Measurements from ENCODE around the gene LYRM4.

The LYRM4 gene

DNA sequence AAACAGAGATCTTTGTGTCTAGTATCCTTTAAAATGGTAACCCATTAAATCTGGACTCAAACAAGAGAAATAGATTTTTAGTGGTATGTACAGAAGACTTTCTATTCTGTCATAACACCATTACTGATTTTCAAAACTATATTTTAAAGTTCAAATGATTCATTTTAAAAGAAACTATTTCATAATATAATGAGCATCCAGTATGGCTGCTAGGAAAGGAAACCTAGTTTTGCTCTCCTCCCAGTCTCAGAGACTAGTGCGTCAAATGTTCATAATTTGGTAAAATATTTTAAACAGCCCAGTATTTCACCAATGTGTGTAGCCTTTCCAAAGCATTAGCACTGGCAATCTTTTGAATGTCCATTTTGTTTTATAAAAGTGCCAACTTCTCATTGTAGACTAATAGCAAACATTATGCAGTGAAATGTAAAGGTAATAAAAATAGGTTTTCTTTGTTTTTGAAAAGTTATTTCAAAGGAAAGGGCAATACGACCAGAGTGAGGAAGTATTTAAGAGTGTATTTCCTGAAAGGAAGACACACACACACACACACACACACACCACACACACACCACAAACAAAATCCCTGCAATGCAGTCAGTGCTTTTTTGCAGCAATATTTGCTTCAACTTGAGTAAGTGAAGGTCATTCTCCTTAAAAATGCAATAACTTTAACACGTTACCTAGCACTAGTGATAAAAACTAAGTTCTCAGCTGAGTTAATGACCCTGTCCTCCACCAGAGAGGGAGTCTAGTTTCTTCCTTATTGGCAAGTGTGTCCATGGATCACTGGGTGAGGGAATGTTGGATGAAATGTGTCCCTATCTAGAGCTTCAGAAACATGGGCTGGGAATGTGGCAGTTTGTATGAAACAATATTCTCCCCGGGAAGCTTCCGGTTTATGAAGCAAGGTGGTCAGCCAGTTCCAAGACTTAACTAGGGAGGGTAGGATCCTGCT is 171.0 kb downstream of the LYRM4 start:
- no peak for DNase-seq

DNA sequence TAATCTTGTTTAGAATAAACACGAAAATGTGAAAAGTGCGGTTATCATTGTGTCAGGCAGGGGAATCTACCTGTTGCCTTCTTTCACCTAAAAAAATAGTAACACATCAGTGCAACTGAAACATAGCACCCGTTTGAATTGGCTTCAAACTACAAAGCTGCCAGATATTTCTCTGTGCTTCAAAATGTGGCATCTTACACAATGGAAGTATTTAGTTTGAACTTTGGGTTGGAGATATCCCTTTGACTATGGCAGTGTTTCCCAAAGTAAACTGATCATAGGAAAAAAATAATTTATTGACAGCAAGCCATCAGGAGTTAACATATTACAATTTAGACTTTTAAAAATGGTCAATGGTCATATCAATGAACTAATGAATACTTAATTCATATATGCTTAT is 172.0 kb downstream of the LYRM4 start:
- DNase-seq, result no peak

GRCh38 chr6:5087389-5087788 is 173.4 kb downstream of the LYRM4 start:
- no peak for DNase-seq

GRCh38 chr6:5086294-5086890 is 174.4 kb downstream of the LYRM4 start:
- no peak for DNase-seq

DNA sequence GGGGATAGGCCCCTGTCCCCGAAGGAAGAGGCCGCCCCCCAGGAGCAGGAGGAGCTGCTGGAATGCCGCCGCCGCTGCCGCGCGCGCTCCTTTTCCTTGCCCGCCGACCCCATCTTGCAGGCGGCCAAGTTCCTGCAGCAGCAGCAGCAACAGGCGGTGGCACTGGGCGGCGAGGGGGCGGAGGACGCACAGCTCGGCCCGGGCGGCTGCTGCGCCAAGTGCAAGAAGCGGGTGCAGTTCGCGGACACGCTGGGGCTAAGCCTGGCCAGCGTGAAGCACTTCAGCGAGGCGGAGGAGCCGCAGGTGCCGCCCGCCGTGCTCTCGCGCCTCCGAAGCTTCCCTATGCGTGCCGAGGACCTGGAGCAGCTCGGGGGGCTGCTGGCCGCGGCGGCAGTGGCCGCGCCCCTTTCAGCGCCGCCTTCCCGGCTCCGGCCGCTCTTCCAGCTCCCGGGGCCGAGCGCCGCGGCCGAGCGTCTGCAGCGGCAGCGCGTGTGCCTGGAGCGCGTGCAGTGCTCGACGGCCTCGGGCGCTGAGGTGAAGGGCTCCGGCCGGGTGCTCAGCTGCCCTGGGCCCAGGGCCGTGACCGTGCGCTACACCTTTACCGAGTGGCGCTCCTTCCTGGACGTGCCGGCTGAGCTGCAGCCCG is 175.0 kb downstream of the LYRM4 start:
- DNase-seq, result no peak

- no peak for DNase-seq
These were observed 175.7 kb downstream of the LYRM4 start, which contains the start of gene PPP1R3G for GRCh38 chr6:5084781-5085647. Gene PPP1R3G (plus strand): TSS chr6:5085341. CDS start chr6:5085486, 145 bp downstream.

GRCh38 chr6:5084360-5084780 is 176.4 kb downstream of the LYRM4 start:
- DNase-seq, result no peak

DNA sequence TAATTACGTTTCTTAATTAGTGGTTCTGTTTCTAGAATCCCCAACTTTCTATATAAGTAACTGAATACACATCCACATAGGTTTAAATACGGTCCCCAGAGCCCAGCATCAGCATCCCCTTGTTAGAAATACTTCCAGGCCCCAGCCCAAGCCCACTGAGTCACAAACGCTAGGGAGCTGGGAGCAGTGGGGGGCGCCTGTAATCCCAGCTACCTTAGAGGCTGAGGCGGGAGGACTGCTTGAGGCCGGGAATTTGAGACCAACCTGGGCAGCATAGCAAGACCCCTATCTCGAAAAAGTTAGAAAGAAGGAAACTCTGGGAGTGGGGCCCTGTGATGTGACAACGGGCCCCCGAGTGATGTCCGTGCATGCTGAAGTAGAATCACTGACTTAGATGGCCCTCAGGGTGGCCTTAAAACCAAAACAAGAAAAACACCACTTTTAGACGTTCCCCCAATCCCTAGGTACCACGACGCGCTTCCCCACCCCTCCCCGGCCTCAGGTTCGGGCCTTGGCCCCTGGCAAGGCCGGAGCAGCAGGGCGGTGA is 176.9 kb downstream of the LYRM4 start:
- DNase-seq, result no peak

- DNase-seq, result no peak
These were observed 177.5 kb downstream of the LYRM4 start for GRCh38 chr6:5083307-5083583.

DNA sequence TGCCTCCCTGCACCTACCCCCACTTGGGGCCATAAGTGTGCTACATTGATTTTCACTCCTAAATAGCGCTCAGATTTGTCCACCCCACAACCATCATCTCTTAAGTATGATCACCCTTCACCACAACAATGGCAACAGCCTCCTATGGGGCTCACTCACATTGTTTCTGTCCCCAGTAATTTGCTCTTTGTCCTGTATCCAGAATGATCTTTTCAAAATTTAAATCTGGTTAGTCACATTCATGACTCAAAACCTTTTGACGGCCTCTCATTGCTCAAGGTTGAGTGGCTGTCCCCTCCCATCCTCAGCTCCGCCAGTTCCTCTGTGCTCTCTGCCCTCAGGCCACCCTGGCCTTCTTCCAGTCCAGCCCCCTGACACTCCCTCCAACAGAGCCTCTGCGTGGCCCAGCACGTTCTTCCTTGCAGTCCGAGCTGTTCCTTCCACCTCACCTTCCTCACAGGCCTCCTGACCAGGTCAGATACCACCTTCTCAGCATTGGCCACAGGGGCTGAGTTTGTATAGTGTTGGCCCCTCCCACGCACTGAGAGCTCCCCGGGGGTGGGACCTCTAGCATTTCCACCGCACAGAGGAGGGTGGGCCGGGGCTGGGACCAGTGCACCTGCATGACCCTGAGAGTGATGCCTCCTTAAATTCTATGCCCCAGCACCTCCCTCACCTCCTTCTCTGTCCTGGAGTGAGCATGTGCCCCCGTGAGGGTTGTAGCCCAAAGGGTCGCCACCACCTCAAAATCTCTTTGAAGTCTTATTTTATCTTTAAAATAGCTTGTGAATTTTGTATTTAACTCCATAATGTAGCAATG is 178.1 kb downstream of the LYRM4 start:
- no peak for DNase-seq

GRCh38 chr6:5081955-5082354 is 178.8 kb downstream of the LYRM4 start:
- no peak for DNase-seq

GRCh38 chr6:5081182-5081581 is 179.6 kb downstream of the LYRM4 start:
- DNase-seq, result no peak

GRCh38 chr6:5080574-5080973 is 180.2 kb downstream of the LYRM4 start:
- DNase-seq, result no peak

- no peak for DNase-seq
These were observed 181.1 kb downstream of the LYRM4 start for GRCh38 chr6:5079692-5080091.

DNA sequence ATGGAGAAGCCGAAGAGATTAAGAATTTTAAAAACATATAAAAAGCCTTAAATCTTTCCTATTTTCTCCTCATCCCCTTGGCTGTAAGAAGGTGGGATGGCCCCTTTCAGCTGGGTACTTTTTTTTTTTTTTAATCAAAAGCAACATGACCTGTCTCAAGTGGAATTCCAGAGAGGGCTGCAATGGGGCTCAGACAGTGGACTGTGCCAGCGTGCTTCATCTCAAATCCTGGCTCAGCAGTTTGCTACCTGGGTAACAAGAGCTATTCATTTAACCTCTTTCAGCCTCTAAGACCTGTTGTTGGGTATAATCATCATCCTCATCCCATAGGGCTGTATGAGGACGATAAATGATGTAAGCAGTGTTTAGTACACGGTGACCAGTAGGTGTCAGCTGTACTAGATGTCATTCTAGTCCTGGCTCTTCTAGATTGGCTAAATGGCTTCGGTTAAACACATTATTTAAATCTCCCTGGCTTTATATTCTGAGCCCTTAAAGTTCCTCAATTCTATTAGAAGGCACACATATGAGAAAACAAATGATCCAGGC is 182.6 kb downstream of the LYRM4 start:
- no peak for DNase-seq

DNA sequence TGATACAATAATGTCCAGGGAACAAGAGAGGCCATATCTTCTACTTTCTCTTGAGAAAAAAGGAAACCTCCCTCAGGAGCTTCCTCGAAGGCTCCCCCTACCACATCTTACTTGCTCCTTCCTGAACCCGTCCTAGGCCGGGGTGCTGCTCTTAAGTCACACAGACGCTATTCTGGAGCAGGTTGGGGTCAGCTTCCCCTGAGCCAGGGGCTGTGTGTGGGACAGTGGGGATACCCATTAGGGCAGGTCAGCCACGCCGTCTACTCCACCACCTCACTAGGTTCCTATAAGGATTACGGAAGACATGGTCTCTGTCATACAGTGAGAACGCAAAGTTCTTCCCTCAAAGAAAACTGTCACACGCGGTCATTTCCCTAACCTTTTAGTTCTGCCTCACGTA is 183.8 kb downstream of the LYRM4 start:
- no peak for DNase-seq

GRCh38 chr6:5073992-5074391 is 186.8 kb downstream of the LYRM4 start:
- no peak for DNase-seq

GRCh38 chr6:5072440-5072839 is 188.3 kb downstream of the LYRM4 start:
- no peak for DNase-seq

GRCh38 chr6:5071216-5071615 is 189.5 kb downstream of the LYRM4 start:
- no peak for DNase-seq

- no peak for DNase-seq
These were observed 192.5 kb downstream of the LYRM4 start for GRCh38 chr6:5068153-5068751.

DNA sequence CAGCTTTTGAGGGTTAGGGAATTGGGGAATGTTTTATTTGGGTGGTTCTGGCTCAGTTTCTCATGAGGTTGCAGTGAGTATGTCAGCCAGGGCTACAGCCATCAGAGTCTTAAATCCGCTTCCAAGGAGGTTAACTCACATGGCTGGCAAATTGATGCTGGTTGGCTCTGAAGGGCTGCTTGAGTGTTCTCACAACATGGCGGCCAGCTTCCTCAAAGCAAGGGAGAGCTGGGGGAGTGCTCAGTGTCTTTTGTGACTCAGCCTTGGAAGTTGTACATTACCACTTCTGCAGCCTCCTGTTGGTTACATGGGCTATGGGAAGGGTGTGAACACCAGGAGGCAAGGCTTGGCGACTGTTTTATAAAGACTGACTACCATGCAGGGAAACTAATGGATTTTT is 193.4 kb downstream of the LYRM4 start:
- no peak for DNase-seq

Data from DMS153 (cell line).